Measurements from ENCODE around the gene PDCD1.
"Not testable (repeated sequence)": the region's sequence is repeated elsewhere in the genome, so short reads cannot be mapped to it uniquely, and the experiment has no call there.

The PDCD1 gene

GRCh38 chr2:241810307-241811200, 48.1 kb downstream of the PDCD1 start:
- DNase-seq = no peak

DNA sequence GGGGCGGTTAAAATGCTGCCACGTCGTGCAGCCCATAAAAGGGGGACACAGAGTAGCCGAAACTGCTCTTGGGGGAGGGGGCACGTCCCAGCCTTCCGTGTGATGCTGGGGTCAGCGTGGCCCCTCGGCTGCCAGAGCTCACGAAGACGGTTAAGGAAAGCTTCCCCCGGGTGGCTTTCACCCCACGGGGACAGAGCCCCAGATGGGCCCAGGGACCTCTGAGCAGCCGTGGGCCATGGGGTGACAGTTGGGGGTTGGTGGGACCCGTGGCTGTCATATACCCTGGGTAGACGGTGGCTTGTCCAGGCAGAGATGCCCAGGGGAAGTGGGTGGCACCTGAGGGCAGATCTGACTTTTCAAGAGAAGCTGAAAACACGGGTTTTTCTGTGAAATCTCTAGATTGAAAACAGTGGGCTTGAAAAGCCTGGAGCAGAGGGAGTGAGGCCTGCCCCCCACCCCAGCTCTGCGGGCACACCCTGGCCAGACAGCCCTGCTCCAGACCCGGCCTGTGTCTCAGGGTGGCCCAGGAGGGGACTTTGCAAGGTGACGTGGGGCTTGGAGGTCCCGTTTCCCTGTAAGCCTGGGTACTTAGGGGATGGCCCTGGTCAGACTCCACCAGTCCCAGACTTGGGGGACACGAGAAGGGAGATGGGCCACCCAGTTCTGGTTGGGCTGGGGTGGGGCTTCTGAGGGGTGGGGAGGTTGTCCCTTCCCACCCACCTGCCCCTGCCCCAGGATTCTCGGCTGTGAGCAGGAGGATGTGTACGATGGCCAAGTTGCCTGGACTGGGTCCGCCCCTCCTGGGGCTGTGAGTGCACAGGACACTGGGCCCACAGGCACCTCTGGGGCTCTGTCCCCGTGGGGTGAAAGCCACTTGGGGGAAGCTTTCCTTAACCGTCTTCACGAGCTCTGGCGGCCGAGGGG, 49.0 kb downstream of the PDCD1 start:
- DNase-seq = no peak

DNA sequence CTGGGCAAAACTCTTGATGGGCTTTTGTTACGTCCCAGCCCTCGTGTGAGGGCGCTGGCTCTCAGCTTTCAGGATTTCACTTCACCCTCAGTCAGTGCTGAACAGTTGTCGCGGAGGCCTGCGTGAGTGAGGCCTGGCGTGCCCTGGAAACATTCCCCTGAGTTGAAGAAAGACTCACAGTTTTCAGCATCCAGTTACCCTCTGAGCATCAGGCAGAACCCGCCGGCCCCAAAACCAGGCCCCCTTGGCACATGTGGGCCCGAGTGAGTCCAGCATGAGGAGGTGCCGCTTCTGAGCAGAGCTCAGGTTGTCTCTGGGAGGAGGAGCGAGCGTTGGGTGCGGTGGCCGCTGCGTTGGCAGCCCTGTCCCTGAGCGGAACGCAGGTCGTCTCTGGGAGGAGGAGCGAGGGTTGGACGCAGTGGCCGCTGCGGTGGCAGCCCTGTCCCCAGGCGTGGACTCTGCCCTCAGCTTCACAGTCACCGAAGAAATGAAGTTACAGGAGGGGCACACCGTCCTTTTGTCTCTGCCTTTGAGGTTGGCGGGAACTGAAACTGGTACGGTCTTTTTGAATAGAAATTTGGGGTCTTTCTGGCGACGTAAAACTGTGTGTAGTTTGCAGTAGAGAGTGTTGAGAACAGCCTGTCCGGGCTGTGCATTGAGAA, 49.8 kb downstream of the PDCD1 start, which contains the start of gene NEU4:
Gene NEU4 (plus strand): TSS at position 473 of the 662 bp plus-strand sequence. CDS start 5,292 bp downstream, outside the sequence.
- DNase-seq = no peak

GRCh38 chr2:241808051-241808720, 50.5 kb downstream of the PDCD1 start:
- DNase-seq = no peak

DNA sequence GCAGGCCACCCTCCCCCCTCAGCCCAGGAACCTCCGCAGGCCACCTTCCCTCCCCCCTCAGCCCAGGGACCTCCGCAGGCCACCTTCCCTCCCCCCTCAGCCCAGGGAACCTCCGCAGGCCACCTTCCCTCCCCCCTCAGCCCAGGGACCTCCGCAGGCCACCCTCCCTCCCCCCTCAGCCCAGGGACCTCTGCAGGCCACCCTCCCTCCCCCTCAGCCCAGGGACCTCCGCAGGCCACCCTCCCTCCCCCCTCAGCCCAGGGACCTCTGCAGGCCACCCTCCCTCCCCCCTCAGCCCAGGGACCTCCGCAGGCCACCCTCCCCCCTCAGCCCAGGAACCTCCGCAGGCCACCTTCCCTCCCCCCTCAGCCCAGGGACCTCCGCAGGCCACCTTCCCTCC, 52.5 kb downstream of the PDCD1 start:
- not testable (repeated sequence) for DNase-seq

- no peak for DNase-seq
Observed at GRCh38 chr2:241804326-241805229, 54.1 kb downstream of the PDCD1 start.

DNA sequence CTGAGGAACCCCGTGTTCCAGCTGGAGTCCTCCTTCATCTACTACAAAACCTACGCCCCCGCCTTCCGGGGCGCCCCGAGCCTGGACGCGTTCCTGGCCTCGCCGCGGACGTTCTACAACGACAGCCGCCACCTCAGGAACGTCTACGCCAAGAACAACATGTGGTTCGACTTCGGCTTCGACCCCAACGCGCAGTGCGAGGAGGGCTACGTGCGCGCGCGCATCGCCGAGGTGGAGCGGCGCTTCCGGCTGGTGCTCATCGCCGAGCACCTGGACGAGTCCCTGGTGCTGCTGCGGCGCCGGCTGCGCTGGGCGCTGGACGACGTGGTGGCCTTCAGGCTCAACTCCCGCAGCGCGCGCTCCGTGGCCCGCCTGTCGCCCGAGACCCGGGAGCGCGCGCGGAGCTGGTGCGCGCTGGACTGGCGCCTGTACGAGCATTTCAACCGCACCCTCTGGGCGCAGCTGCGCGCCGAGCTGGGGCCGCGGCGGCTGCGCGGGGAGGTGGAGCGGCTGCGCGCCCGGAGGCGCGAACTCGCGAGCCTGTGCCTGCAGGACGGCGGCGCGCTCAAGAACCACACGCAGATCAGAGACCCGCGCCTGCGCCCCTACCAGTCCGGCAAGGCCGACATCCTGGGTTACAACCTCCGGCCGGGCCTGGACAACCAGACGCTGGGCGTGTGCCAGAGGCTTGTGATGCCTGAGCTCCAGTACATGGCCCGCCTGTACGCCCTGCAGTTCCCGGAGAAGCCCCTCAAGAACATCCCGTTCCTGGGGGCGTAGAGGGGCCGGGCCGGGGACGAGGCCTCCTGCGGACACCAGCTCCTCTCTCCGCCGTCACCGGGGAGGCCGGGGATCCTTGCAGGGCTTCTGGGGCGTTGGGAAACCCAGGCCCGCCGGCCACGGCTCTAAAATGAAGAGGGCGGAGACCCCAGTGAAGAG, 55.0 kb downstream of the PDCD1 start:
- peak; percentile 20 for DNase-seq

DNA sequence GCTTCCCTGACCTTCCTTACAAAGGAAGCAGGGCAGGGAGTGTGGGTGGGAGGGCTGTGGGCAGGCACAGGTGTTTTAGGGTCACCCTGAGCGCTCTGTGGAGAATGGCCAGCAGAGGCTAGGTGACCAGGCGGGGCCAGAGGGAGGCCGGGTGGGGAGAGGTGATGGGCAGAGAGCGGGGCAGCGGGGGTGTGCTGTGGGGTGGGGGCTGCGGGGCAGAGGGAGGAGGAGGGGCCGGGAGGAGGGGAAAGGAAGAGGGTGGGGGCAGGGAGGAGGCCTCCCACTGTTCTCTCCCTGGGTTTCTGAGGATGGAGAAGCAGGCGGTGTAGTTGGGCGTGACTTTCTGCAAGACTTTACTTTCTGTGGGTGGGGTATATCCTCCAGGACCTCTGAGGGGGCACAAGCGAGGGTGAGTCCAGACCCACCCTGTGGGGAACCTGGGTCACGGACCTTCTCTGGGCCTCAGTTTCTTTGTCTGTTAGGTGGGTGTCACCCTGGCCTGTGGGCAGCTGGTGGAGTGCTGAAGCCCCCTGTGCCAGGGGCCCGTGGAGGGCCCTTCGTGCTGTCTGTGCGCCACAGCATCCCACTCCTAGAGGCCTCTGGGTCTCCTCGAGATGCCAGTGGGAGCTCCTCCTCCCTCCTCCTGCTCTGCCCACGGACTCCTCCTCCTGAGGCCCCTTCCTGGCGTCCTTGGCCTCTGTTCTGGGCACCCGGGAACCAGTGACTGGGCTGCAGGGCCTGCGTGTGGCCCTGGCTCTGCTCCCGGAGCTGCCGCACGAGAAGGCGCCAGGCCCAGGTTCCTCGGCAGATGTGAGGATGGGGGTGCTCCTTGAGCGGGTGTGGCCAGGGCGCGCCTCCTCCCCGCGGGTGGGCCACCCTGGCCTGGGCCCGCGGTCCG, 56.0 kb downstream of the PDCD1 start:
- DNase-seq = no peak

GRCh38 chr2:241801611-241802420, 56.9 kb downstream of the PDCD1 start:
- no peak for DNase-seq

DNA sequence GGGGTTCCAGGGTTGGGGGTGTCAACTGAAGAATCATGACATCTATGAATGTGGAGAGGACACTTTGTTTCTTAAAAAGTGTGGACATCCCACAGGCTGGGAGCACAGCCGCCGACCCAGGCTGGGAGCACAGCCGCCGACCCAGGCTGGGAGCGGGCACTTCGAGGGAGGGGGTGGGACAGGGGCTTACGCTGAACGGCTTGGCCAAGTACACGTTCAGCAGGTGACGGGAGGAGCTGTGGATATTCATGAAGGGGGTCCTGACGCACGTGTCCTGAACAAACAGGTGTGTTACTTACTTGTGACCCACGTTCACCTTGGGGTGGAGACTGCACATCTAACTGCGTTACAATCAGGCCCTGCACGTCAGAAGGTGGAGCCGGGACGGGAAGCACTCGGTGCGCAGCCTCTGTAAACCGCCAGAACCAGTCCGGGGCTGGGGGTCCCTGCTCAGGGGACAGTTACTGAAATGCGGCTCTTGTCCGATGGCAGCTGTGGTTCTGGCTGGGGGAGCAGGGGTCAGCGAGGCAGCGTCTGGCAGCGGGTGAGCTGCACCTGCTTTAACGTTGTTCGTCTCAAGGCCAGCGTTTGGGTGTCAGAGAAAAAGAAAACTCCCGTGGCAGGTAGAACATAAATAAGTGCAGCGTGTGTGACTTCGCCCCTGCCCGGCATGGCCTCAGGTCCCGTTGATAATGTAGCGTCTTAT, 58.3 kb downstream of the PDCD1 start:
- DNase-seq = not testable (repeated sequence)
